Measurements from ENCODE around the gene CNTN5. TPM values are rescaled to one million over a fixed set of nuclear protein-coding genes. Genes with fewer than 3 reads are reported as not detected.

CNTN5 gene
- total RNA-seq, 1 donor from 2014 or later: not detected

DNA sequence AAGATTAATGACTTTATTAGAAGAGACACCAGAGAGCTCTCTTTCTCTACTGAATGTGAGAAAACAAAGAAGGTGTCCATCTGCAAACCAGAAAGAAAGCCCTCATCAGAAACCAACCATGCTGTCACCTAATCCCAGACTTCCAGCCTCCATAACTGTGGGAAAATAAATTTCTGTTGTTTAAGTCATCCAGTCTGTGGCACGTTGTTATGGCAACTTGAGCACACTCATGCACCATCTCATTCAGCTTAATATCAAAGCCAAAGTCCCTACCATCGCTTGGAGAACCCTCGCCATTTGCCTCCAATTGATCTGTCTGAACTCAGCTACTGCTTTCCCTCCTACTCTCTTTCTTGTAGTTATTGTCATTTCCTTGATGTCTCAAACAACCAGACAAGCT lies 900.2 kb downstream of the CNTN5 start:
- H3K4me1 ChIP-seq: no peaks in the 10 kb centered on the region
- ATAC-seq (no peak), DNase-seq (no peak)
- intact Hi-C loops (cut with DNase I): no loop called here
- H3K27ac ChIP-seq: no peak overlapping the region
- H3K27me3 ChIP-seq: no peaks in the 10 kb centered on the region
- no peaks in the 10 kb centered on the region for H3K9me3 ChIP-seq
- no peak overlapping the region for H3K4me3 ChIP-seq
- TF ChIP-seq, protein P1, sequence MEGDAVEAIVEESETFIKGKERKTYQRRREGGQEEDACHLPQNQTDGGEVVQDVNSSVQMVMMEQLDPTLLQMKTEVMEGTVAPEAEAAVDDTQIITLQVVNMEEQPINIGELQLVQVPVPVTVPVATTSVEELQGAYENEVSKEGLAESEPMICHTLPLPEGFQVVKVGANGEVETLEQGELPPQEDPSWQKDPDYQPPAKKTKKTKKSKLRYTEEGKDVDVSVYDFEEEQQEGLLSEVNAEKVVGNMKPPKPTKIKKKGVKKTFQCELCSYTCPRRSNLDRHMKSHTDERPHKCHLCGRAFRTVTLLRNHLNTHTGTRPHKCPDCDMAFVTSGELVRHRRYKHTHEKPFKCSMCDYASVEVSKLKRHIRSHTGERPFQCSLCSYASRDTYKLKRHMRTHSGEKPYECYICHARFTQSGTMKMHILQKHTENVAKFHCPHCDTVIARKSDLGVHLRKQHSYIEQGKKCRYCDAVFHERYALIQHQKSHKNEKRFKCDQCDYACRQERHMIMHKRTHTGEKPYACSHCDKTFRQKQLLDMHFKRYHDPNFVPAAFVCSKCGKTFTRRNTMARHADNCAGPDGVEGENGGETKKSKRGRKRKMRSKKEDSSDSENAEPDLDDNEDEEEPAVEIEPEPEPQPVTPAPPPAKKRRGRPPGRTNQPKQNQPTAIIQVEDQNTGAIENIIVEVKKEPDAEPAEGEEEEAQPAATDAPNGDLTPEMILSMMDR (IDR thresholded peaks at IDR 0.05): no peak
- no peaks in the 10 kb centered on the region for H3K36me3 ChIP-seq

DNA sequence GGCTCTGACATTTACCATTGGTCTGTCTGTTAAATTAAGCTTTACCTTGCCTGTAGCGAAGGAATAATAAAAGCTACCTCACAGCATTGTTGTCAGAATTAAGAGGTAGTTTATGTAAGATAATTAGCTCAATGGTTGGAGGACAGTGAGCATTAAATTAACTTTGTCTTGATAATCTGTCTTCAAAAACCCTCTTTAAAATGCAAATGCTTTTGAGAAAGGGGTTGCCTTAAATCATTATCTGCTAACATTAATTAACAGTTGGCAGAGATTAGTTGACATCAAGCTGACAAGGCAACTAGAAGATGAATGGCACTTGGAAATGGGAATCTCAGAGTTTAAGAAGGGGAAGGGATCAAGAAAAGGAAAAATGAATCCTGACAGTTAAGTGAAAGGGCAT lies 905.2 kb downstream of the CNTN5 start:
- Histone ChIP-seq H3K4me1 (no peaks in the 10 kb centered on the region), H3K4me3 (no peak overlapping the region), H3K36me3 (no peaks in the 10 kb centered on the region), H3K27me3 (no peaks in the 10 kb centered on the region), H3K9me3 (no peaks in the 10 kb centered on the region), H3K27ac (no peak overlapping the region)
- ATAC-seq: no peak
- DNase-seq: no peak
- intact Hi-C loops (cut with DNase I): no loop called here
- TF ChIP-seq, protein P1 (IDR thresholded peaks at IDR 0.05): no peak

DNA sequence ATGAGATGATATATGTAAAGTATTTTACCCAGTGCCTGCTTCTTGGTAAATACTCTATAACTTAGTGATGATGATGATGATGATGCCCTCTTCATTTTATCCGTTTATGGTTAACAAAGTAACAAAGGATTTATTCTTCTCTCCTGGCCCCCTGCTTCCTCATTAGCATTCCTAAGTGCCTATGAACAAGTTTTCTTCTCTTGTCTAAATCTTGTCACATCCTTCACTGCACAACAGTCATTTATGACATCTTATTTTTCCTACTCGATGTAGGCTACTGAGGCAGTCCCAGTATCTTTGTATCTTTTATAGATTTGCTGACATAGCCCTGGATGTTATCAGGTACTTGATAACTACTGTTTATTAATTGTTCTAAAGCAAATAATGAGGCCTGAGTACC lies 911.9 kb downstream of the CNTN5 start:
- intact Hi-C loops (cut with DNase I): no loop called here
- DNase-seq (no peak), ATAC-seq (no peak)
- H3K36me3 ChIP-seq: no peaks in the 10 kb centered on the region
- H3K27ac ChIP-seq: no peak overlapping the region
- H3K9me3 ChIP-seq: no peaks in the 10 kb centered on the region
- H3K4me3 ChIP-seq: no peak overlapping the region
- H3K4me1 ChIP-seq: no peaks in the 10 kb centered on the region
- TF ChIP-seq, protein P1 (IDR thresholded peaks at IDR 0.05): no peak
- no peaks in the 10 kb centered on the region for H3K27me3 ChIP-seq

DNA sequence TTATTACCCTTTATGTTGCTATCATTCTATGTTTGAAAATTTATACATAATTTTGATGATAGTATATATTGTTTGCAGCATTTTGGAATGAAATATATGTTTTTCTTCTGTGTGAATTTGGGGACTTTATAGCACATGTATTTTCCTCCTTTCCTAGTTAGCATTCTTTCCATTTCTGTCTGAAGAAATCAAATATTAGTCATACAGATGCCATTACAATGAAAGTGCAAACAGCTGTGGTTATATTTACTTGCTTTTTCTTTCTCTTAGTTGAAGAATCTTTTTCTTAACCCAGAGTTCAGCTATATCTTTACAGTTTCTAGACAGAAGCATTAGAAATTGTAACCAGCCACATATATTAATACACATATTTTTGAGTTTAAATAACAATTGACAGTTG lies 913.3 kb downstream of the CNTN5 start:
- TF ChIP-seq, protein P1 (IDR thresholded peaks at IDR 0.05): no peak
- Histone ChIP-seq H3K4me3 (no peak overlapping the region), H3K4me1 (no peaks in the 10 kb centered on the region), H3K27me3 (no peaks in the 10 kb centered on the region), H3K9me3 (no peaks in the 10 kb centered on the region), H3K36me3 (no peaks in the 10 kb centered on the region), H3K27ac (no peak overlapping the region)
- intact Hi-C loops (cut with DNase I): no loop called here
- no peak for DNase-seq
- ATAC-seq: no peak

DNA sequence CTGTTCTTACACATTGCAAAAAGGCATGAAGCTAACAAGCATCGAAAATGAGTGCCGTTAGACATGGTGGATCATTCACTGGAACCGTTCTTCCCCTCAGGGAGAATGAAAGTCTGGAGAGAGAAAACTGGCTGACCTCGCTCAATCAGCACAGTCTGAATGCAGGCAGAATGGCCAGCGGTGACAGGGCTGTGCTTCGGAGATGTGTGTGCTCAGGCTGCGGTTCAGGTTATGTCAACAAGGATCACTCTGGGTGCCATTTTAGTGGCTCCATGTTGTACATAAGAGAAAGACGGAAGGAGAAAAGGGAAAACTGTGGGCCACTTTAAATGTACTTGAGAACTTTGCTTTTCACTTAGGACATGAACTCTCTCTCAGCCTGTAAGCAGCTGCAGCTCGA lies 916.6 kb downstream of the CNTN5 start:
- no peak overlapping the region for H3K4me3 ChIP-seq
- DNase-seq: no peak
- TF ChIP-seq, protein P1 (IDR thresholded peaks at IDR 0.05): no peak
- ATAC-seq: no peak
- intact Hi-C loops (cut with DNase I): no loop called here
- H3K4me1 ChIP-seq: no peaks in the 10 kb centered on the region
- no peaks in the 10 kb centered on the region for H3K9me3 ChIP-seq
- H3K27me3 ChIP-seq: no peaks in the 10 kb centered on the region
- H3K36me3 ChIP-seq: no peaks in the 10 kb centered on the region
- H3K27ac ChIP-seq: no peak overlapping the region

DNA sequence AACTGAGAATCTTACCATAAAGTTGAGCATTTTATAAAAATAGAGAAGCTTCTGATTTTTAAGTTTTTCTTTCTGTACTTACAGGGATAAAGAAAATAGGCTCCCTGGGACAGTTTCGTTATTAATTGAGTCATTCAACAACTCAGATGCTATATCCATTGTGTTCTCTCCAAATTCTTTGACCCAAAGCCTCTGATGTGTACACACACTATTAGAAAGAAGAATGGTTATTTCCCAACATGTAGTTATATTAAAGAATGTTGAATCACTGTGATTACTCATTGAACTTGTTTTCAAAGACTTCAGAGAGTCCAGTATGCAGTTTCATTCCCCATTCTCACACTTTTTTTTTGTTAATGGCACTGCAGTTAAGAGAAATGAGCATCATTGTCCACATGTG lies 932.1 kb downstream of the CNTN5 start:
- DNase-seq (no peak), ATAC-seq (no peak)
- TF ChIP-seq, protein P1 (IDR thresholded peaks at IDR 0.05): no peak
- no peaks in the 10 kb centered on the region for H3K9me3 ChIP-seq
- no peaks in the 10 kb centered on the region for H3K4me1 ChIP-seq
- no peaks in the 10 kb centered on the region for H3K27me3 ChIP-seq
- no peaks in the 10 kb centered on the region for H3K36me3 ChIP-seq
- intact Hi-C loops (cut with DNase I): no loop called here
- H3K27ac ChIP-seq: no peak overlapping the region
- H3K4me3 ChIP-seq: no peak overlapping the region
